Gastroesophageal sphincter (tissue), 4 donors: ENCODE data around the gene SRPK3. TPM values are rescaled to one million over a fixed set of nuclear protein-coding genes. Genes with fewer than 3 reads are reported as not detected.

ENCODE experiments used
- ATAC-seq: fragments of 150-250 bp; one replicate; pipeline ENCODE4 v1.9.1; 2016; ENCODE audit warnings: mild to moderate bottlenecking, moderate library complexity
- H3K27ac ChIP-seq, 4 donors: fragments of 200-600 bp; sonication (generic) in 3 of 4; 1 replicate in 3 of 4; 2 replicates in 1 of 4; pipeline ENCODE4 v1.5.1; 2016 to 2019
- H3K27me3 ChIP-seq: fragments of 200-600 bp; sonication (generic); one replicate; pipeline ENCODE4 v1.5.1; 2019
- H3K36me3 ChIP-seq, 2 donors: fragments of 200-600 bp; sonication (generic); one replicate each; pipeline ENCODE4 v1.5.1; 2019; ENCODE audit warnings: control low read depth in 1 of 2
- H3K4me1 ChIP-seq, 3 donors: fragments of 200-600 bp; sonication (generic); 1 replicate in 2 of 3; 2 replicates in 1 of 3; pipeline ENCODE4 v1.5.1; 2016 to 2019; ENCODE audit warnings: control low read depth in 2 of 3
- H3K4me3 ChIP-seq, 2 donors: fragments of 200-600 bp; sonication (generic); one replicate each; pipeline ENCODE4 v1.5.1; 2019; ENCODE audit warnings: mild to moderate bottlenecking in 1 of 2, moderate library complexity in 1 of 2
- H3K9me3 ChIP-seq, 3 donors: fragments of 200-600 bp; sonication (generic); one replicate each; pipeline ENCODE4 v1.5.1; 2017 to 2019; ENCODE audit warnings: control low read depth in 2 of 3
- EP300 ChIP-seq: sonication (generic); formaldehyde crosslinking; IDR thresholded peaks from one replicate; pipeline ENCODE4 v1.6.1; 2017; ENCODE audit warnings: antibody characterized with exemption, mild to moderate bottlenecking
- POLR2A ChIP-seq, 2 donors: fragments of 450-650 bp; IDR thresholded peaks; one replicate each; pipeline ENCODE4 v1.6.1; 2017; ENCODE audit warnings: antibody characterized with exemption in 2 of 2, mild to moderate bottlenecking in 2 of 2, moderate library complexity in 1 of 2
- POLR2AphosphoS5 ChIP-seq: sonication (generic); formaldehyde crosslinking; IDR thresholded peaks from one replicate; pipeline ENCODE4 v1.6.1; 2017; ENCODE audit warnings: antibody characterized with exemption
- WGBS, 2 donors: methylation state at CpG; one replicate each; pipeline ENCODE4 v1.1.5; 2018; ENCODE audit warnings: low coverage in 1 of 2; 5-methylcytosine and 5-hydroxymethylcytosine counted together
- total RNA-seq, 4 donors: library from RNA; depleted of rRNA; stranded (reverse); fragments of >200 nt; gene quantifications; one replicate each; pipeline ENCODE4 v1.1.0, GENCODE V29; 2016
- TF ChIP-seq, protein P1 (sequence below), 4 experiments: fragments of 200-600 bp in 2 of 4; fragments of 450-650 bp in 2 of 4; sonication (generic) in 1 of 4; IDR thresholded peaks; one replicate each; pipeline ENCODE4 v1.5.1; 2017 to 2019; ENCODE audit warnings: antibody characterized with exemption in 4 of 4, mild to moderate bottlenecking in 2 of 4, moderate library complexity in 2 of 4

SRPK3 gene
- total RNA-seq, 4 donors from 2014 or later: 3.0 to 4.7 (median 4.4) TPM; not detected in 1

DNA sequence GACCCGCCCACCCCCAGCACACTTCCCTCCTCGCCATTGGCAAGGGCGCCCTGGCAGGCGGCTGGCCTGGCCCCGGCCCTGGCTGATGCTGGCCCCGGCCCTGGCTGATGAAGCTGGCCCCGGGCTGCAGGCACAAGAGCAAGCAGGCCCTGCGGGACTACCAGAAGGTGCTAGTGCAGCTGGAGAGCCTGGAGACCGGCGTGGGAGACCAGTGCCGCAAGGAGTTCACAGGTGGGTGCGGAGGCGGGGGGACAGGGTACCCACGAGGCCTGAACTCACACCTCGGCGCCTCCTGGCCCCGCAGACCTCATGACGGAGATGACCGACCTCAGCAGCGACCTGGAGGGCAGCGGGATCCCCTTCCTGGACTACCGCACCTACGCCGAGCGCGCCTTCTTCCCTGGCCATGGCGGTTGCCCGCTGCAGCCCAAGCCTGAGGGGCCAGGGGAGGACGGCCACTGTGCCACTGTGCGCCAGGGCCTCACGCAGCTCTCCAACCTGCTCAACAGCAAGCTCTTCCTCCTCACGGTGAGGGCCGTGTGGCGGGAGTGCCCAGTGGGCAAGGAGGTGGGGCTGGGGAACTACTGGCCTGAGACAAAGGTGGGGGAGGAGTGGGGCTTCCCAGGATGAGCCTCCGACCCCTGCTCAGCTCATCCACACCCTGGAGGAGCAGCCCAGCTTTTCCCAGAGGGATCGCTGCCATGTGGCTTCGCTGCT, 6.1 kb upstream of the SRPK3 start:
- H3K4me1 ChIP-seq: no peaks in the 10 kb centered on the region
- ATAC-seq: no peak
- WGBS, 2 donors: no CpG with 5 or more reads among the region's 37 CpGs
- H3K36me3 ChIP-seq: peaks cover 0 to 84% of the 10 kb centered on the region in 2 donors
- no peak overlapping the region for H3K4me3 ChIP-seq
- no peaks in the 10 kb centered on the region for H3K9me3 ChIP-seq
- no peak overlapping the region for H3K27ac ChIP-seq
- TF ChIP-seq POLR2A (IDR thresholded peaks at IDR 0.05) (no peak), POLR2AphosphoS5 (no peak), EP300 (no peak)
- TF ChIP-seq, protein P1, sequence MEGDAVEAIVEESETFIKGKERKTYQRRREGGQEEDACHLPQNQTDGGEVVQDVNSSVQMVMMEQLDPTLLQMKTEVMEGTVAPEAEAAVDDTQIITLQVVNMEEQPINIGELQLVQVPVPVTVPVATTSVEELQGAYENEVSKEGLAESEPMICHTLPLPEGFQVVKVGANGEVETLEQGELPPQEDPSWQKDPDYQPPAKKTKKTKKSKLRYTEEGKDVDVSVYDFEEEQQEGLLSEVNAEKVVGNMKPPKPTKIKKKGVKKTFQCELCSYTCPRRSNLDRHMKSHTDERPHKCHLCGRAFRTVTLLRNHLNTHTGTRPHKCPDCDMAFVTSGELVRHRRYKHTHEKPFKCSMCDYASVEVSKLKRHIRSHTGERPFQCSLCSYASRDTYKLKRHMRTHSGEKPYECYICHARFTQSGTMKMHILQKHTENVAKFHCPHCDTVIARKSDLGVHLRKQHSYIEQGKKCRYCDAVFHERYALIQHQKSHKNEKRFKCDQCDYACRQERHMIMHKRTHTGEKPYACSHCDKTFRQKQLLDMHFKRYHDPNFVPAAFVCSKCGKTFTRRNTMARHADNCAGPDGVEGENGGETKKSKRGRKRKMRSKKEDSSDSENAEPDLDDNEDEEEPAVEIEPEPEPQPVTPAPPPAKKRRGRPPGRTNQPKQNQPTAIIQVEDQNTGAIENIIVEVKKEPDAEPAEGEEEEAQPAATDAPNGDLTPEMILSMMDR (IDR thresholded peaks at IDR 0.05): no peak
- no peaks in the 10 kb centered on the region for H3K27me3 ChIP-seq

GRCh38 chrX:153775293-153776119, 5.3 kb upstream of the SRPK3 start:
- H3K27me3 ChIP-seq: no peaks in the 10 kb centered on the region
- no peak for TF ChIP-seq POLR2AphosphoS5
- TF ChIP-seq, protein P1 (IDR thresholded peaks at IDR 0.05): no peak
- no peak for TF ChIP-seq EP300
- no peak for TF ChIP-seq POLR2A (IDR thresholded peaks at IDR 0.05)
- ATAC-seq: no peak
- H3K27ac ChIP-seq: no peak overlapping the region
- no CpG with 5 or more reads among the region's 42 CpGs for WGBS, 2 donors
- peaks cover 0 to 76% of the 10 kb centered on the region in 2 donors for H3K36me3 ChIP-seq
- peaks cover 0 to 7% (median 0%) of the 10 kb centered on the region in 3 donors for H3K4me1 ChIP-seq
- H3K4me3 ChIP-seq: no peak overlapping the region
- no peaks in the 10 kb centered on the region for H3K9me3 ChIP-seq

DNA sequence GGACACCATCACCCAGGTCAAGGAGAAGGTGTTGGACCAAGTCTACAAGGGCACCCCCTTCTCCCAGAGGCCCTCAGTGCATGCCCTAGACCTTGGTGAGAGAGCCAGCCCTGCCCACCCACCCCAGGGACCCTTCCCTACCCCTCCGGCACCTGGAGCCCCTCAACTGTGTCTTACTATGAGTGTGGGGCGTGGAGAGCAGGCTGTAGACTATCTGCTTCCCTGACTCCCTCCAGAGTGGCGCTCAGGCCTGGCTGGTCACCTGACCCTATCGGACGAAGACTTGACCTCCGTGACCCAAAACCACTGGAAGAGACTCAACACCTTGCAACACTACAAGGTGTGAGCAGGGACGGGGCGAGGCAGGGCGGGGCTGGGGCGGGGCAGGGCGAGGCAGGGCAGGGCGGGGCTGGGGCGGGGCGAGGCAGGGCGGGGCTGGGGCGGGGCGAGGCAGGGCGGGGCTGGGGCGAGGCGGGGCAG, 4.7 kb upstream of the SRPK3 start:
- no peak for ATAC-seq
- H3K9me3 ChIP-seq: no peaks in the 10 kb centered on the region
- H3K27ac ChIP-seq: no peak overlapping the region
- H3K36me3 ChIP-seq: peaks cover 0 to 70% of the 10 kb centered on the region in 2 donors
- TF ChIP-seq EP300 (no peak), POLR2AphosphoS5 (no peak), POLR2A (IDR thresholded peaks at IDR 0.05) (no peak)
- TF ChIP-seq, protein P1 (IDR thresholded peaks at IDR 0.05): no peak
- H3K27me3 ChIP-seq: no peaks in the 10 kb centered on the region
- peaks cover 0 to 14% (median 0%) of the 10 kb centered on the region in 3 donors for H3K4me1 ChIP-seq
- WGBS, 2 donors: no CpG with 5 or more reads among the region's 20 CpGs
- no peak overlapping the region for H3K4me3 ChIP-seq

GRCh38 chrX:153776611-153777045, 4.2 kb upstream of the SRPK3 start:
- H3K4me3 ChIP-seq: no peak overlapping the region
- TF ChIP-seq EP300: no peak
- TF ChIP-seq, protein P1 (IDR thresholded peaks at IDR 0.05): no peak
- no CpG with 5 or more reads among the region's 22 CpGs for WGBS, 2 donors
- H3K9me3 ChIP-seq: no peaks in the 10 kb centered on the region
- no peak overlapping the region for H3K27ac ChIP-seq
- H3K27me3 ChIP-seq: no peaks in the 10 kb centered on the region
- no peak for ATAC-seq
- peaks cover 0 to 18% (median 0%) of the 10 kb centered on the region in 3 donors for H3K4me1 ChIP-seq
- H3K36me3 ChIP-seq: peaks cover 0 to 65% of the 10 kb centered on the region in 2 donors
